Stimulated activated CD4-positive, alpha-beta T cell treated with anti-CD3 and anti-CD28 coated beads, Interleukin-12 subunit alpha, Interleukin-12 subunit beta, amount 100 ng/mL, for 48 hours (primary cell): ENCODE results near the gene IMPDH1.

ENCODE experiments used
- DNase-seq, 3 donors: peaks; one replicate each; pipeline ENCODE4 v3.0.0-alpha.2; 2020; ENCODE audit warnings: low read depth in 2 of 3, low spot score in 1 of 3

IMPDH1 gene

DNA sequence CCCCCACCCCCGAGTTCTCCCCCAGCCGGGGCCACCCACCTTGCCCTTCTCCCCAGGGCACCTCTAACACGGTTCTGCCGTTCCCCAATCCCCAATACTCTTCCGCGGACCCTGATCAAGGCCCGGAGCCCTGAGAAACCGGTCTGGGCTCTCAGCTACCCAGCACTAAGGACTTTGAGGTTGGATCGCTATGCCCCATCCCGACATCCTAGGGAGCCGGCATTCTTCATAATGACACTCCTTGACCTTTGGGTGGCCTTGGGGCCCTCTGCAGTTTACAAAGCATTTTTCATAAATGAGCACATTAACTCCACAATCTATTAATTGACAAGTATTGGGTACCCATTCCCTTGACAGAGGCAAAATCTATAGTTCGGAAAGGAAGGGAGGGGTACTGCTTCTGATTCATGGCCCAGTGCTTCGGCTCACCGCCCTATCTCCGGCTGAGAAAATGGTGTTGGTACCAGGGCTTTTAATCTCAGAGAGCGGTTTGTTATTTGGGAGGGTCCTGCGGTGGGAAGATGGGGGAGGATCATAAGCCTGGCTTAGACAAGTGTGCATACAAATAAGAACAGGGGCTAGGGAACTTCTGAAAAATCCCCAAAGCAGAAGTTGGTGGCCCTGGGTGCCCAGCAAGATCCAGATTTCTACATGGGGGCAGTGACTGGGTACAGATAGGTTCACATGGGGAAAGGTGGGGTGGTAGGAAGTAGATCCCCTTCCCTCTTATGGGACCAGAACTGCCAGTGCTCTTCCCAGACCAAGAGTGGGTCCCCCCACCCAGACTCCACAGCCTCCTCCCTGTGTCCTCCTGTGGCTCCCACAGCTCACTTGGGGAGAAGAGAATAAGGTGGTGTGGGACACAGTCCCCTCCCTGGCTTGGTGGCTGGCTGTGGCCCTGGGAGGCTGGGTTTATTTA lies 3.2 kb downstream of the IMPDH1 start:
- DNase-seq: no peak

- peak in 1 of 3 donors; percentile 50 for DNase-seq
Observed at GRCh38 chr7:128405471-128406313, 4.1 kb downstream of the IMPDH1 start.

DNA sequence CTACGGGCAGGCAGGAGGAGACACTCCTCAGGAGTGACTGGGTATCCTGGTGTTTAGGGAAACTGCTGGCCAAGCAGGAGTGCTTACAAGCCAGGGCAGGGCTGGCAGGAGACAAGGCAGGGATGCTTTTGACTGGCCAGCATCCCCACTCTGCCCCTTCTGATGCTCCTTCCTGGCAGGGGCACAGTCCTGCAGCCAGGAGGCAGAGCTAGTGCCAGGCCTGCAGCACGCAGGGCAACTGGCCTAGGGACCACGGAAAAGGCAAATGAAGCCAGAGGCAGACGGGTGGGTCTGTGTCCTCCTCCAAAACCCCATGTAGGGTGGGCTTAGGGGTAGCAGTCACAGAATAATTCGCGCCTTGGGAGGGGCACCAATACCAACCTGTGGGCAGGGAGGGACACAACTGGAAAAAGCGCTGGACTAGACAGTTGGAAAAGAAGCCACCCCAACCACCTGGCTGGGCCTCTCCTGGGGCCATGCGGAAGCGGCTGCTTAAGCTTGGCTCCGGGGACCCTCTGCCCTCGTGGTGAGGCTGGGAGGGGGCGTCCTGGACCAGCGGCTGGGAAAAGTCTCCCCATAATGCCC lies 4.8 kb downstream of the IMPDH1 start:
- DNase-seq: no peak

DNA sequence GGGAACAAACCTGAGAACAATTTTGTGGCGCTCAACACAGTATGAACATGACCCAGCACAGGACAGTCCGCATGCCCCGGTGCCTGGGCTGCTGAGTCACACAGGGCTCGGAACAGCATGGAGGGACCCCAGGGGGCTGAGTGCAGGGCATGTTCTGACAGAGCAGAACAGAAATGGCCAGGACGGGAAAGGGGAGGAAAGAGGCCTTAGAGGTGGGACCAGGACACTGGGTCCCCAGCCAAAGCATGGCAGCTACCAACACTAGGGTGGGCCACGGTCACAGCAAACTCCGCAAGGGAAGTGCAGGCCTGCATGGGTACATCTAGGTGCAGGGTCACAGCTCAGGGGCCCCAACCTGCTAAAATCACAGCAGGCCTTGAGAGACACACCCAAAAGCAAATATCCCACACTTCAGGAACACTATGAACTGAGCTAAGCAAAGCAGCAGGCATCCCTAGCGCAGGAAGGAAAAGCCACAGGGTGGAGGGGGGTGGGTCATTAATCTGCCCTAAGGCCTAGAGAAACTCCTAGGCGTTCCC lies 5.6 kb downstream of the IMPDH1 start:
- DNase-seq: no peak

GRCh38 chr7:128403676-128404075 lies 6.1 kb downstream of the IMPDH1 start:
- DNase-seq: no peak

- no peak for DNase-seq
Observed at GRCh38 chr7:128402356-128402755, 7.4 kb downstream of the IMPDH1 start.

GRCh38 chr7:128400566-128400965 lies 9.2 kb downstream of the IMPDH1 start:
- DNase-seq: no peak

GRCh38 chr7:128399991-128400390 lies 9.8 kb downstream of the IMPDH1 start:
- no peak for DNase-seq

GRCh38 chr7:128398841-128399135 lies 11.0 kb downstream of the IMPDH1 start:
- DNase-seq: no peak

GRCh38 chr7:128398016-128398840 lies 11.6 kb downstream of the IMPDH1 start:
- DNase-seq: peak in 2 of 3 donors; percentile 33 to 43

DNA sequence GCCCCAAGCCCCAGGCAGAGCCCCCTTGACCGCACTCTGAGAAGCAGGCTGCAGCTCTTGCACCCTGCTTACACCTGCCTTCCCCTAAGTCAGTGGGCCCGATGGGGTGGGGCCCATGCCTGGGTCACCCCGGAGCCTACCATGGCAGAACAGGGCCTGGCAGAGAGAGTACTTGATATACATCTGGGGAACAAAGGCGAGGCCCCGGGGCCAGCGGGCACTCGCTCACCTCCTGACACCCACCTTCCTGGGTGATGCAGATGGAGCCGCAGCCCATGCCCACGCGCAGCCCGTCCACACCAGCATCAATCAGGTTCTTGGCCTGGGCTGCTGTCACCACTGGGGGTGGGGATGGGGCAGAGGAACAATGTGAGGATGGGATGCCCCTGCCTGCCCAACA lies 13.4 kb downstream of the IMPDH1 start:
- no peak for DNase-seq

GRCh38 chr7:128395748-128396147 lies 14.0 kb downstream of the IMPDH1 start:
- no peak for DNase-seq

GRCh38 chr7:128394904-128395496 lies 14.8 kb downstream of the IMPDH1 start:
- DNase-seq: no peak

DNA sequence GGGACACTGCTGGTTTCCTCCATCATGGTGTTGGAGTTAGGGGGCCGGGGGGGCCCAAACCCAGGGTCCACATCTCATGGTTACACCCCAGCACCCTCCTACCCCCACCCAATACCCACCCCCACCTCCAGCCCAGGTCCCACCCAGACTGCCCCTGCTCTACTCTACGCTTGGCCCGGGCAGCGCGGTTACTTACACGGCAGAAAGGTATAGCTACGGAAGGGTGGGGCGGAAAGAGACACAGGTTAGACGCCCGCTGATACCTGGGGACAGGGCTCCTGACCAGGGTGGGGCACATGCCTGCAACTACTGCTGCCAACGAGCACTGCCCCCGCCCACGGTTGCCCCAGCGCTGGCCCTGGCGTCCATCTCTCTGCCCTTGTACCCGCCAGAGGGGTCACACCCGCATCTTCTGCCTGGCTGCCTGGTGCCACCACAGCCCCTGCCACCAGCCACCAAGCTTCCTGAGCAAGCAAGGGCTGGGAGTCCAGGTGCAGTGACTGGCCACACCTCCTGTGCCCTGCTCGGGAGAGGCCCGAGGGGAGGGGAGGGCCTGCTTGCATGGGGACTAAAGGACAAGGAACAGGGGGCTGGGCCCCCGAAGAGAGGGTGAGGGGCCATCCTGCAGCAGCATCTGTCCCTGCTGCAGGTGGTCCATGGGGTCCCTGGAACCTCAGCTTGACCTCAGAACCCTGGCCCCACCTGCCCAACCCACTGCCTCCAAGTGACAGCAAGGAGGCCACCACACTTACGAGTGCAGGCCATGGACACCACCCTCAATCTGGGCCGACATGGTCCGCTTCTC lies 16.1 kb downstream of the IMPDH1 start:
- DNase-seq: no peak

DNA sequence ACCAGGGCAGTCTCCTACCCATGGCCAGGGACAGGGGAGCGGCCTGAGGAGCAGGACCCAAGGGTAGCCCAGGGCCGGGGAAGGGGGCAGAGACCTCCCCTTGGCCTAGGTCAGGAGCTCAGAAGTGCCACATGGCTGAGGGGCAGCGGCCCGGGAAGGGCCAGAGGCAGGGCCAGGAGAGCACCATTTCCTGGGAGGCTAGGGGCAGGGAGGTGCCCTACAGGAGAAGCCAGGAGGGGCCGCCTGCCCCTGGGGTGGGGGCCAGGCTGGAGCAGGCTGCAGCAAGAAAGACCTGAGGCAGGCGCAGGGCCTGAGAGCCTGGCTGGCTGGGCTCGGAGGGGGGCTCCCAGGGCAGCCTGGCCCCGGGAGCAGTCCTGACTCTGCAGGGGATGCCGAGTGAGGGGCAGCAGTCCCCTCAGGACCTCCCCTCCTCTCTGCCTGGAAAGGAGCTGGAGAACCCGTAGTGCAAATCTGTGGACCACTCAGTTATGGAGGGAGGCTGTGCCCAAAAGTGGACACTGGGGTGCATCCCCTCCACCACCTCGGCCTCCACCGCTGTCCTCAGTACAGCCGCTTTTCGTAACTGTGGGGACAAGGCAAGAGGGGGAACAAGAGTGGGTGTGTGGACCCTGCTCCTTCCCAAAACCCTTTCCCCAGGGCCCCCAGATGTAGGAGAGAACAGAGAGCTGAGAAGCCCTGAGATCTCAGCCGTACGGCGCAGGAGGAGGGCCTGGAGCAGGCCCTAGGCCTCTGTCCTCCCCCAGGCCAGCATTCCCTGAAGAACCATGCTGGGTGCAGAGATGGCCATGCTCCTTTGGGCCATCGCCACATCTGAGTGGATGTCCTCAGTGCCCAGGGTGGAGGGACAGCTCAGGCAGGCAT lies 17.1 kb downstream of the IMPDH1 start:
- no peak for DNase-seq

DNA sequence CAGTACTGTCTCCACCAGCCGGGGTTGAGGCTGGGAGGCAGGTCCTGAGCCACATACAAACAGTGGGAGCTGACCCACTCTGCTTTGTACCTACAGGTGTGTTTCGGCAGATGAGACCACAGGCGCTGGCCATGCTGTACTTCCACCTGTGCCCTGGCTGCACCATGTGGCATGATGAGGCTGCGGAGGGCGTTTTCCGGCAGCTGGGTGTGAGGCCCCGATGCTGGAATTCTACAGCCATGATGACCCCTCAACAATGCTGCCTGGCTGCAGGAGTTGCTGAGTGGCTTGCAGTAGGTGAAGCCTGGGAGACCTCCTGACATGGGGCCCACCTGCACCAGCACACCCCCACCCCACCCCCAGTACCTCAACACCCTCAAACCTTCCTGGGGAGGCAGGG lies 18.0 kb downstream of the IMPDH1 start:
- DNase-seq: no peak

DNA sequence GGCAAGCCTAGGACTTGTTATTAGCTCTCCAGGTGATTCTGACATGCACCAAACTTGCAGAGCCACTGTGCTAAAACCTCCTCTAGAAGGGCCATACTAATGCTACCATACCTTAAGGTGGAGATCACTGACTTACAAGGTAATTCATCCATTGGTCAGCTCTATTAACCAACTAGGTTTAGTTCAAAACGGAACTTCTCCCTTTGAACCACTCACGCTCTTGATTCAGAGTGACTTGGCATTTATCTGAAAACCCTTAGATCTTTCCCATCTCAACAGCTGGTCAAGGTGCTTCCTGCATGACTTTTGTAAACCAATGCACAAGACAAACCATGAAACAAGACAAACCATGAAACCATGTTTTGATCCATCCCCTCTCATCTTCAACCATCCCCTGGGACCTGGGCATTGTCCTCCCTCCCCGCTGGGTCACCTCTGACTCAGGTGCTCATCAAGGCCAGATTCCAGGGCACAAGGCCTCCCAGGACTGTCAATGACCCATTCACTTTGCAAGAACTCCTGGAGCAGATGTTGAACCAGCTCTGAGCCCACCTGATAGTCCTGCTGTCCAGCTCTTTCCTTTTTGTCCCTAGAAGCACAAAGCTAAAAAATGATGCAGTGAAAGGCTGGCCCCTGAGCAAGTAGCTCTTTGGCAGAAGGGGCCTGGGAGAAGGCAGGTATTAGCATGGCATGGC lies 18.8 kb downstream of the IMPDH1 start:
- DNase-seq: no peak
